Mesenchymal stem cell (in vitro differentiated cells and primary cell): ENCODE results near the gene ZFTA.

Experiments used
- DNase-seq: peaks from one replicate; pipeline ENCODE4 v3.0.0-alpha.2; 2013
- H2AFZ ChIP-seq: one replicate; pipeline ENCODE4 v1.6.1; 2013; ENCODE audit warnings: low read depth, mild to moderate bottlenecking, control low read depth, inconsistent platforms, low read length, moderate library complexity
- H2AK5ac ChIP-seq: 2 replicates; pipeline ENCODE4 v1.6.1; 2013; ENCODE audit warnings: low read length, moderate library complexity, mild to moderate bottlenecking, inconsistent platforms; ENCODE audit not compliant: severe bottlenecking
- H2BK120ac ChIP-seq: one replicate; pipeline ENCODE4 v1.6.1; 2013; ENCODE audit warnings: low read depth, mild to moderate bottlenecking, inconsistent platforms, low read length, moderate library complexity
- H2BK12ac ChIP-seq, 2 experiments: one replicate each; pipeline ENCODE4 v1.6.1; 2013; ENCODE audit warnings: inconsistent platforms in 2 of 2, low read length in 2 of 2, mild to moderate bottlenecking in 2 of 2, moderate library complexity in 2 of 2, control low read depth in 1 of 2
- H2BK15ac ChIP-seq: one replicate; pipeline ENCODE4 v1.6.1; 2013; ENCODE audit warnings: mild to moderate bottlenecking, low read depth, inconsistent platforms; ENCODE audit not compliant: poor library complexity, severe bottlenecking
- H2BK5ac ChIP-seq: 2 replicates; pipeline ENCODE4 v1.6.1; 2013; ENCODE audit warnings: low read depth, mild to moderate bottlenecking, low read length, control low read depth, inconsistent platforms; ENCODE audit not compliant: poor library complexity, severe bottlenecking
- H3K14ac ChIP-seq, 2 experiments: one replicate each; pipeline ENCODE4 v1.6.1; 2013; ENCODE audit warnings: inconsistent platforms in 2 of 2, low read length in 2 of 2, control low read depth in 1 of 2, mild to moderate bottlenecking in 1 of 2, moderate library complexity in 1 of 2
- H3K18ac ChIP-seq, 2 experiments: one replicate each; pipeline ENCODE4 v1.6.1; 2013; ENCODE audit warnings: inconsistent platforms in 2 of 2, low read length in 2 of 2, control low read depth in 1 of 2, low read depth in 1 of 2, mild to moderate bottlenecking in 1 of 2
- H3K23ac ChIP-seq, 2 experiments: one replicate each; pipeline ENCODE4 v1.6.1; 2013; ENCODE audit warnings: inconsistent platforms in 2 of 2, low read length in 2 of 2, mild to moderate bottlenecking in 2 of 2, moderate library complexity in 2 of 2, control low read depth in 1 of 2
- H3K27ac ChIP-seq: 2 replicates; pipeline ENCODE4 v1.5.1; 2013; ENCODE audit warnings: mild to moderate bottlenecking, moderate library complexity, low read length, control low read depth, inconsistent platforms; ENCODE audit not compliant: poor library complexity, severe bottlenecking
- H3K27me3 ChIP-seq, 2 experiments: 2 replicates each; pipeline versions ENCODE4 v1.6.1 to v1.7.0; 2013; ENCODE audit warnings: low read length in 2 of 2, mild to moderate bottlenecking in 2 of 2, moderate library complexity in 2 of 2, control low read depth in 1 of 2, inconsistent platforms in 1 of 2; ENCODE audit not compliant: control insufficient read depth in 1 of 2, insufficient read depth in 1 of 2
- H3K36me3 ChIP-seq, 2 experiments: 2 replicates each; pipeline versions ENCODE4 v1.6.1 to v1.7.0; 2013; ENCODE audit warnings: low read length in 2 of 2, control low read depth in 1 of 2, inconsistent platforms in 1 of 2, low read depth in 1 of 2, mild to moderate bottlenecking in 1 of 2; ENCODE audit not compliant: insufficient read depth in 2 of 2, control insufficient read depth in 1 of 2
- H3K4ac ChIP-seq, 2 experiments: one replicate each; pipeline ENCODE4 v1.6.1; 2013; ENCODE audit warnings: inconsistent platforms in 2 of 2, low read length in 2 of 2, mild to moderate bottlenecking in 2 of 2, moderate library complexity in 2 of 2, control low read depth in 1 of 2, low read depth in 1 of 2
- H3K4me1 ChIP-seq: 2 replicates; pipeline ENCODE4 v1.6.1; 2013; ENCODE audit warnings: low read depth, low read length, control low read depth; ENCODE audit not compliant: control insufficient read depth, insufficient read depth
- H3K4me2 ChIP-seq: 2 replicates; pipeline ENCODE4 v1.6.1; 2013; ENCODE audit warnings: low read length, mild to moderate bottlenecking, inconsistent platforms; ENCODE audit not compliant: poor library complexity, severe bottlenecking
- H3K4me3 ChIP-seq, 2 experiments: 2 replicates each; pipeline versions ENCODE4 v1.5.1 to v1.7.0; 2013; ENCODE audit warnings: low read length in 2 of 2, mild to moderate bottlenecking in 2 of 2, control low read depth in 1 of 2, low read depth in 1 of 2; ENCODE audit not compliant: insufficient read depth in 1 of 2
- H3K79me1 ChIP-seq: replicated peaks from 2 replicates; pipeline ENCODE4 v1.6.1; 2013; ENCODE audit warnings: mild to moderate bottlenecking, control low read depth, low read length, inconsistent platforms; ENCODE audit not compliant: poor library complexity, severe bottlenecking
- H3K9ac ChIP-seq: 2 replicates; pipeline ENCODE4 v1.7.0; 2013; ENCODE audit warnings: mild to moderate bottlenecking, low read length, moderate library complexity
- H3K9me3 ChIP-seq: 2 replicates; pipeline ENCODE4 v1.7.0; 2013; ENCODE audit warnings: mild to moderate bottlenecking, low read length; ENCODE audit not compliant: control insufficient read depth
- H4K8ac ChIP-seq: one replicate; pipeline ENCODE4 v1.6.1; 2013; ENCODE audit warnings: inconsistent platforms, mild to moderate bottlenecking, low read length, moderate library complexity
- H4K91ac ChIP-seq: one replicate; pipeline ENCODE4 v1.6.1; 2013; ENCODE audit warnings: mild to moderate bottlenecking, low read length, inconsistent platforms
- WGBS: methylation state at CpG from one replicate; pipeline ENCODE4 v1.1.7; 2013; ENCODE audit warnings: mixed read lengths; 5-methylcytosine and 5-hydroxymethylcytosine counted together

The ZFTA gene

GRCh38 chr11:63736864-63737263 is 31.7 kb downstream of the ZFTA start:
- 94% methylated on average over 3 of the region's 4 CpGs for WGBS
- H3K4me1 ChIP-seq: no peaks in the 10 kb centered on the region

GRCh38 chr11:63729326-63729725 is 39.2 kb downstream of the ZFTA start:
- H3K18ac ChIP-seq: no peak overlapping the region
- no peak overlapping the region for H3K14ac ChIP-seq
- no peak overlapping the region for H3K4me3 ChIP-seq
- no peak overlapping the region for H3K4me2 ChIP-seq
- H2AFZ ChIP-seq: no peak overlapping the region
- no peak overlapping the region for H3K4ac ChIP-seq
- no peaks in the 10 kb centered on the region for H3K9me3 ChIP-seq
- no peak overlapping the region for H2BK12ac ChIP-seq
- H3K27ac ChIP-seq: no peak overlapping the region
- no peak overlapping the region for H3K23ac ChIP-seq
- H4K91ac ChIP-seq: no peak overlapping the region
- no peak for DNase-seq
- no peaks in the 10 kb centered on the region for H3K36me3 ChIP-seq
- H4K8ac ChIP-seq: no peak overlapping the region
- no peaks in the 10 kb centered on the region for H3K27me3 ChIP-seq
- peaks cover 1% of the 10 kb centered on the region for H3K4me1 ChIP-seq
- no peak overlapping the region for H2AK5ac ChIP-seq
- H2BK5ac ChIP-seq: no peak overlapping the region
- H2BK120ac ChIP-seq: no peak overlapping the region
- H3K9ac ChIP-seq: no peak overlapping the region
- WGBS: 96% methylated on average over 3 of the region's 3 CpGs
- H2BK15ac ChIP-seq: no peak overlapping the region
- H3K79me1 ChIP-seq: peaks cover 22% of the 10 kb centered on the region

More at GRCh38 chr11:63736864-63737263, 31.7 kb downstream of the ZFTA start:
- Histone ChIP-seq H3K4me2 (no peak overlapping the region), H3K79me1 (peaks cover 24% of the 10 kb centered on the region), H2BK120ac (no peak overlapping the region), H2BK15ac (no peak overlapping the region), H3K4me3 (no peak overlapping the region), H3K27ac (no peak overlapping the region), H3K9ac (no peak overlapping the region), H3K4ac (no peak overlapping the region), H3K36me3 (no peaks in the 10 kb centered on the region), H3K27me3 (no peaks in the 10 kb centered on the region), H2AK5ac (no peak overlapping the region), H3K14ac (no peak overlapping the region), H4K91ac (no peak overlapping the region), H2BK12ac (no peak overlapping the region), H4K8ac (no peak overlapping the region), H3K23ac (no peak overlapping the region), H3K18ac (no peak overlapping the region), H3K9me3 (no peaks in the 10 kb centered on the region), H2BK5ac (no peak overlapping the region), H2AFZ (no peak overlapping the region)
- DNase-seq: no peak

DNA sequence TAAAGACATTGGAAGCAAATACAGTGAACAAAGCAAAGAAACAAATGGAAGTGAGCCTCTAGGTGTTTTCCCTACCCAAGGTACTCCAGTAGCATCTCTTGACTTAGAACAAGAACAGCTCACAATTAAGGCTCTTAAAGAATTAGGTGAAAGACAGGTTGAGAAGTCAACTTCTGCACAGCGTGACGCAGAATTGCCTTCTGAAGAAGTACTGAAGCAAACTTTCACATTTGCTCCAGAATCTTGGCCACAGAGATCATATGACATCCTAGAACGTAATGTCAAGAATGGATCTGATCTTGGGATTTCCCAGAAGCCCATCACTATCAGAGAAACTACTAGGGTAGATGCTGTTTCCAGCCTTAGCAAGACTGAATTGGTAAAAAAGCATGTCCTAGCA is 48.0 kb downstream of the ZFTA start:
- Histone ChIP-seq H3K9ac (no peak overlapping the region), H3K9me3 (no peaks in the 10 kb centered on the region), H4K8ac (no peak overlapping the region), H2AK5ac (no peak overlapping the region), H2BK12ac (no peak overlapping the region), H3K23ac (no peak overlapping the region), H4K91ac (no peak overlapping the region), H3K4me1 (peaks cover 2% of the 10 kb centered on the region), H3K18ac (no peak overlapping the region), H3K36me3 (peaks cover 0 to 10% of the 10 kb centered on the region in 2 experiments), H3K4me2 (no peak overlapping the region), H3K79me1 (peaks cover 12% of the 10 kb centered on the region), H3K4me3 (no peak overlapping the region), H3K27ac (no peak overlapping the region), H3K27me3 (no peaks in the 10 kb centered on the region), H3K4ac (no peak overlapping the region), H3K14ac (no peak overlapping the region), H2BK120ac (no peak overlapping the region), H2AFZ (no peak overlapping the region), H2BK15ac (no peak overlapping the region), H2BK5ac (no peak overlapping the region)
- WGBS: 100% methylated on average over 3 of the region's 3 CpGs
- DNase-seq: no peak

DNA sequence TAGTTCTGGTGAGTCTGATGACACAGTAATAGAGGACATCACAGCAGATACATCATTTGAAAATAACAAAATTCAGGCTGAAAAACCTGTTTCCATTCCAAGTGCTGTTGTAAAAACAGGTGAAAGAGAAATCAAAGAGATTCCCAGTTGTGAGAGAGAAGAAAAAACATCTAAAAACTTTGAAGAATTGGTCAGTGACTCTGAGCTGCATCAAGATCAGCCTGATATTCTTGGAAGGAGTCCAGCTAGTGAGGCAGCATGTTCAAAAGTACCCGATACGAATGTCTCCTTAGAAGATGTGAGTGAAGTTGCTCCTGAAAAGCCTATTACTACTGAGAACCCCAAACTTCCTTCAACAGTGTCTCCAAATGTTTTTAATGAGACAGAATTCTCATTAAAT is 48.6 kb downstream of the ZFTA start:
- Histone ChIP-seq H4K8ac (no peak overlapping the region), H3K14ac (no peak overlapping the region), H3K4me3 (no peak overlapping the region), H2AK5ac (no peak overlapping the region), H4K91ac (no peak overlapping the region), H3K4me1 (peaks cover 2% of the 10 kb centered on the region), H3K9ac (no peak overlapping the region), H2BK120ac (no peak overlapping the region), H3K4me2 (no peak overlapping the region), H2BK5ac (no peak overlapping the region), H3K23ac (no peak overlapping the region), H3K79me1 (peaks cover 14% of the 10 kb centered on the region), H2BK12ac (no peak overlapping the region), H3K9me3 (no peaks in the 10 kb centered on the region), H3K27me3 (no peaks in the 10 kb centered on the region), H3K27ac (no peak overlapping the region), H2BK15ac (no peak overlapping the region), H3K4ac (no peak overlapping the region), H3K36me3 (peaks cover 0 to 10% of the 10 kb centered on the region in 2 experiments), H3K18ac (no peak overlapping the region), H2AFZ (no peak overlapping the region)
- 85% methylated on average over 2 of the region's 2 CpGs for WGBS
- DNase-seq: no peak
